K562 (cell line): ENCODE results near the gene SLC25A21. TPM values are rescaled to one million over a fixed set of nuclear protein-coding genes. Genes with fewer than 3 reads are reported as not detected.

ENCODE experiments used
- ATAC-seq: fragments of 200-7000 bp; cut with Tn5 transposase; 3 replicates; pipeline ENCODE4 v1.9.1; 2020; ENCODE audit warnings: moderate library complexity
- BruUV-seq: library from RNA; stranded (reverse); fragments of 400-500 nt; replicated peaks from 2 replicates; lab custom pipeline; 2021; lab: Mats Ljungman, UMichigan
- CTCF ChIA-PET: fragments of 300-600 bp; formaldehyde crosslinking; extraction: SDS; loops from one replicate; lab custom pipeline; 2021; ENCODE audit warnings: low intra/inter-chr PET ratio; lab: Yijun Ruan, JAX
- POLR2A ChIA-PET: fragments of 300-600, 350-650 bp; sonication (Branson Sonifier 250); formaldehyde crosslinking; extraction: SDS; loops from one replicate; lab custom pipeline; 2021; ENCODE audit warnings: antibody characterized with exemption, inconsistent platforms; lab: Yijun Ruan, JAX
- DNase-seq, 4 experiments: peaks; one replicate each; pipeline versions ENCODE4 v3.0.0 to v3.0.0-alpha.2; 2011 to 2018; ENCODE audit warnings: low spot score in 3 of 4, mixed read lengths in 3 of 4; ENCODE audit errors: extremely low read depth in 1 of 4
- FAIRE-seq: peaks from 2 replicates; lab custom pipeline; 2011; peaks lifted over from hg19 to GRCh38; lab: Jason Lieb, UNC
- H2AFZ ChIP-seq: 2 replicates; pipeline ENCODE4 v1.6.0; 2011; ENCODE audit warnings: low read depth, low read length, control low read depth, inconsistent platforms
- H3K27ac ChIP-seq: fragments of 200-600 bp; 3 replicates; pipeline ENCODE4 v1.8.0; 2011; ENCODE audit warnings: low read depth, mild to moderate bottlenecking, control low read depth, inconsistent platforms, low read length, moderate library complexity, mixed read lengths; ENCODE audit errors: extremely low read depth
- H3K27me3 ChIP-seq, 2 experiments: fragments of 300-600 bp in 1 of 2; 2 replicates in 1 of 2; 3 replicates in 1 of 2; pipeline versions ENCODE4 v1.6.0 to v1.8.0; 2011; ENCODE audit warnings: inconsistent platforms in 2 of 2, low read length in 2 of 2, mild to moderate bottlenecking in 1 of 2, mixed read lengths in 1 of 2, moderate library complexity in 1 of 2; ENCODE audit not compliant: control insufficient read depth in 2 of 2, insufficient read depth in 2 of 2
- H3K36me3 ChIP-seq: fragments of 300-600 bp; 3 replicates; pipeline ENCODE4 v1.8.0; 2011; ENCODE audit warnings: mild to moderate bottlenecking, low read length, inconsistent platforms; ENCODE audit not compliant: control insufficient read depth, insufficient read depth
- H3K4me1 ChIP-seq, 2 experiments: fragments of 200-600 bp in 1 of 2; replicated peaks in 1 of 2; 2 replicates in 1 of 2; 3 replicates in 1 of 2; pipeline versions ENCODE4 v1.5.1 to v1.8.0; 2011; ENCODE audit warnings: inconsistent platforms in 2 of 2, low read length in 2 of 2, mild to moderate bottlenecking in 1 of 2, mixed read lengths in 1 of 2, moderate library complexity in 1 of 2; ENCODE audit not compliant: control insufficient read depth in 2 of 2, insufficient read depth in 2 of 2
- H3K4me2 ChIP-seq: 2 replicates; pipeline ENCODE4 v1.6.1; 2011; ENCODE audit warnings: low read length, control low read depth, inconsistent platforms, mixed read lengths; ENCODE audit not compliant: insufficient read depth
- H3K4me3 ChIP-seq: fragments of 200-600 bp; sonication (generic), shearing (Covaris generic); 2 replicates; pipeline ENCODE4 v1.5.1; 2016; ENCODE audit warnings: control low read depth, inconsistent platforms
- H3K79me2 ChIP-seq: fragments of 200-600 bp; 3 replicates; pipeline ENCODE4 v1.8.0; 2011; ENCODE audit warnings: low read length, inconsistent platforms; ENCODE audit not compliant: control insufficient read depth, insufficient read depth
- H3K9ac ChIP-seq, 2 experiments: 2 replicates each; pipeline versions ENCODE4 v1.6.0 to v1.6.1; 2011; ENCODE audit warnings: low read depth in 2 of 2, low read length in 2 of 2, control low read depth in 1 of 2, inconsistent platforms in 1 of 2, mild to moderate bottlenecking in 1 of 2, mixed read lengths in 1 of 2; ENCODE audit not compliant: insufficient read depth in 1 of 2
- H3K9me1 ChIP-seq: one replicate; pipeline ENCODE4 v1.6.0; 2011; ENCODE audit warnings: inconsistent platforms, mild to moderate bottlenecking, low read length, moderate library complexity; ENCODE audit not compliant: control insufficient read depth, insufficient read depth
- H3K9me3 ChIP-seq: replicated peaks from 2 replicates; pipeline ENCODE4 v1.5.1; 2011; ENCODE audit warnings: low read depth, low read length, inconsistent platforms; ENCODE audit not compliant: control insufficient read depth, insufficient read depth
- H4K20me1 ChIP-seq: replicated peaks from 2 replicates; pipeline ENCODE4 v1.6.1; 2011; ENCODE audit warnings: low read length, inconsistent platforms, mixed read lengths; ENCODE audit not compliant: control insufficient read depth, insufficient read depth
- HNRNPK ChIP-seq: fragments of 200-400 bp; formaldehyde crosslinking; IDR thresholded peaks from one replicate; pipeline ENCODE4 v1.6.1; 2018; ENCODE audit warnings: mild to moderate bottlenecking, low read depth, low read length; ENCODE audit not compliant: poor library complexity, severe bottlenecking
- POLR2H ChIP-seq: IDR thresholded peaks from 2 replicates; pipeline ENCODE4 v1.6.1; 2016; ENCODE audit warnings: missing genetic modification characterization, low read depth, mild to moderate bottlenecking, control low read depth, missing compliant biosample characterization, moderate library complexity
- TRIM24 ChIP-seq, 2 experiments: fragments of 450-650 bp; IDR thresholded peaks; 2 replicates each; pipeline ENCODE4 v1.6.1; 2016
- ZNF507 ChIP-seq: conservative IDR thresholded peaks from 2 replicates; pipeline ENCODE4 v1.6.1; 2017; ENCODE audit warnings: missing genetic modification characterization, missing compliant biosample characterization
- WGBS: fragments of 100-300 bp; shearing (Covaris generic); methylation state at CpG from one replicate; pipeline ENCODE4 v1.1.6; 2016; ENCODE audit warnings: low coverage, mixed read lengths; ENCODE audit not compliant: insufficient coverage; ENCODE audit errors: missing lambda C conversion rate; 5-methylcytosine and 5-hydroxymethylcytosine counted together
- in situ Hi-C: fragments of 300-500 bp; cut with MboI; formaldehyde crosslinking; loops from 4 replicates; pipeline ENCODE4 v1.15.0; 2018; ENCODE audit warnings: inconsistent platforms, mixed read lengths
- intact Hi-C: fragments of 100-400 bp; cut with micrococcal nuclease; formaldehyde crosslinking; loops from 2 replicates; pipeline ENCODE4 v1.14.2; 2022
- polyA plus RNA-seq, 8 experiments: library from polyadenylated mRNA; depleted of rRNA in 4 of 8; stranded (reverse) in 5 of 8; unstranded in 3 of 8; fragments of >200 nt; fragmentation: Nextera tagmentation in 2 of 8; fragmentation: Illumina TruSeq in 1 of 8; extraction: Ambion mirVana in 2 of 8; extraction: Trizol in 1 of 8; gene quantifications; 2 replicates each; pipeline versions ENCODE4 v1.2.1 to v1.2.3, GENCODE V29; 2011 to 2014; ENCODE audit warnings: inconsistent platforms in 1 of 8, missing spikeins in 1 of 8
- total RNA-seq, 7 experiments: library from RNA; depleted of rRNA in 6 of 7; stranded (reverse); fragments of >200 nt in 6 of 7; fragmentation: Illumina TruSeq in 2 of 7; extraction: Trizol in 2 of 7; gene quantifications; 2 replicates each; pipeline versions ENCODE4 v1.2.1 to v1.2.3, GENCODE V29; 2011 to 2021; ENCODE audit warnings: low replicate concordance in 1 of 7
- TF ChIP-seq, protein P1 (sequence below): fragments of 450-650 bp; formaldehyde crosslinking; conservative IDR thresholded peaks from 2 replicates; pipeline ENCODE4 v1.4.0; 2022; ENCODE audit warnings: mild to moderate bottlenecking, missing genetic modification characterization

Gene SLC25A21
- total and polyA plus RNA-seq, 9 of the 15 experiments (the other 6 are each of a cell fraction or from before 2014, with no cell fraction given) = 15.2 to 46.7 (median 28.7) TPM

DNA sequence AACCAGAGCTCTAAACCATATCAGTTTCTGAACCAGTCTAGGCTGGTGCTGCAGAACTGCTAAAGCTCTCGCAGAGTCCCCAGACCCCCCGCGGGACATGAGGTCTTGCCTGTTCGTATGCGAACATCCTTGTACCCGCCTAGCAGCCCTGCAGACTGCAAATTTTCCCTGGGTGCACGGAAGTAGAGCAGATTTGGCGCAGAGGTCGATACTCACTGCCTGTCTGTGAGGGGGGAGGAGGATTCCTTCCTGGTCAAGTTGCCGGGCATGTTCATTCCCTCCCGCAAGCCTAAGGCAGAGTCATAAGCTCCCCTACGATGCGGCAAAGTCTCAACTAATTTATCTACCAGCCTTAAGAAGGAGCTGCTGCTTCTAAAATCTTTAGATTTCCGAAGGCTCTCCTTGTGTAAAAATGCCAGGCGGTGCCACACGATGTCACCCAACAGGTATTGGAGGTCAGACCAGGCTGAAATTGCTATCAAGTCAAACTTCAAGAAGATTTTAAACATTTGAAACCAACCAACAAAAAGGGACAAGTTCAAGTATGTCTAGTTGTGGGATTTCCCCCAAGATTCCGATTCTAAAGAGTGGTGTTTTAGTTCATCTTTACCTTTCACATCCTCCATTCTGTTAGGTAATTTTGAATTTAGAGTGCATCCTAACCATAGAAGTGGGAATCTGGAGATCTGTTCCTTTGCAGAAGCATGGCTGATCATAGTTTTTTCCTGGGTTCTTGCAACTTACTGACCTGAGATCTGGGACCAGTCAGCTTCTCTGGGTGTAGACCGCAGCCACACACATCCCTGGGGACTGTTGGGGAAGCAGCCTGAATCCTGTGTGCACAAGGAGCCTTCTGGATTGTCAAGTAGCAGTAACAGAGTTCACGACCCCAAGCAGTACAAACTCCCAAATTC lies 512.3 kb downstream of the SLC25A21 start (continued):
- TF ChIP-seq HNRNPK (no peak), POLR2H (no peak), TRIM24 (IDR thresholded peaks at IDR 0.05) (no peak)

DNA sequence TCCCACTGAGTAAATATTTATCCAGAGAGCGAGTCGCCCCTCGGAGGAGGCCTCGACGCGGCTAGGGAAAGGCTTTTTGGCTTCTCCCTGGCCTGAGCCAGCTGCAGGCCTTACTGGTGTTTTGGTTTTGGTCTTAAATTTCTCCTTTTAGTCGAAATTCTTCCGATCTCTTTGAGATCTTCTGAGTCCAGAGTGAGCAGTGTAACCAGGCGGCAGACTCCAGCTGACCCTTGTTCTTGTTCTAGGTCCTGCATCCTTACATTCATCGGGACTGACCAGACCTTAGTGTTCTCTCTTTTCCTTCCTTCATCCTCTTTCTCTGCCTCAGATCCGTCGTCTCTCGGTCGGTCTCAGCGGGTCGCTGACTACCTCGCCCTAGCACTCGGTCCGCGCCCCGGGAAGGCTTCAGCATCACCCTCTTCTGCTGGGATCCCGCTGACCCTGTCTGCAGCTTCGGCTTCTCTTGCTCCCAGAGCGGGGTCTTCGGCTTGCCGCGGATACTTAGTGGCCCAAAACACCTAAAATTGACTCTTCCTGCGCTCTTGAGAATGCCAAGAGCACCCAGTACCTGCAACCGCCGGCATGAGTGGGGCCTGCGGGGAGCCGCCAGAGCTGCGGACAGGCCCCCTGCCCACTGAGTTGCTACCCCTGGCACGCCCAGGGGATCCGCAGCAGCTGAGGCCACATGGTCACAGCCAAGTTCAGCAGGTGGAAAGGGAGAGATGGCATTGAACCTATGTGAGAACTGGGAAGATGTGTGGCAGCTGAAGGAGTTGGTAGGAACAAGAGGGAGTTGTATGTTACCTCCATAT lies 513.2 kb downstream of the SLC25A21 start:
- peaks cover 0 to 26% of the 10 kb centered on the region in 2 experiments; a peak in 2 of 5 replicates for H3K4me1 ChIP-seq
- FAIRE-seq (no peak), DNase-seq (no peak), ATAC-seq (no peak)
- BruUV-seq = no TSS peak
- TF ChIP-seq ZNF507 = no peak
- TF ChIP-seq, protein P1, sequence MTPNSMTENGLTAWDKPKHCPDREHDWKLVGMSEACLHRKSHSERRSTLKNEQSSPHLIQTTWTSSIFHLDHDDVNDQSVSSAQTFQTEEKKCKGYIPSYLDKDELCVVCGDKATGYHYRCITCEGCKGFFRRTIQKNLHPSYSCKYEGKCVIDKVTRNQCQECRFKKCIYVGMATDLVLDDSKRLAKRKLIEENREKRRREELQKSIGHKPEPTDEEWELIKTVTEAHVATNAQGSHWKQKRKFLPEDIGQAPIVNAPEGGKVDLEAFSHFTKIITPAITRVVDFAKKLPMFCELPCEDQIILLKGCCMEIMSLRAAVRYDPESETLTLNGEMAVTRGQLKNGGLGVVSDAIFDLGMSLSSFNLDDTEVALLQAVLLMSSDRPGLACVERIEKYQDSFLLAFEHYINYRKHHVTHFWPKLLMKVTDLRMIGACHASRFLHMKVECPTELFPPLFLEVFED (CRISPR knock-in tag) = no peak
- H3K36me3 ChIP-seq = peaks cover 8% of the 10 kb centered on the region; the same call in 1 of the 3 replicates
- CTCF ChIA-PET = no interaction called here
- H3K9me1 ChIP-seq = no peaks in the 10 kb centered on the region
- 74% methylated on average over 26 of the region's 35 CpGs for WGBS
- POLR2A ChIA-PET = interaction anchor here (1.1 kb wide), 1 partner anchor 15 kb away, joined by 3 read pairs; no protein-coding TSS in a partner anchor
- no peaks in the 10 kb centered on the region for H4K20me1 ChIP-seq
- H3K79me2 ChIP-seq = peaks cover 6% of the 10 kb centered on the region; the same call in 2 of the 3 replicates
- H3K9ac ChIP-seq = no peak overlapping the region
- intact Hi-C loops (no loop called here), in situ Hi-C loops (no loop called here)
- H3K4me3 ChIP-seq = no peak overlapping the region
- no peaks in the 10 kb centered on the region; the same call in 1 of the 2 replicates for H3K9me3 ChIP-seq
- no peak overlapping the region for H3K4me2 ChIP-seq
- H3K27me3 ChIP-seq = no peaks in the 10 kb centered on the region; a peak in 1 of 5 replicates
- H2AFZ ChIP-seq = no peak overlapping the region
- H3K27ac ChIP-seq = no peak overlapping the region
